Glomerular visceral epithelial cell (primary cell): Measurements from ENCODE around the gene PTPRT.

Source experiments
- DNase-seq: peaks from one replicate; pipeline ENCODE4 v3.0.0-alpha.2; 2016; ENCODE audit errors: extremely low spot score

The PTPRT gene

DNA sequence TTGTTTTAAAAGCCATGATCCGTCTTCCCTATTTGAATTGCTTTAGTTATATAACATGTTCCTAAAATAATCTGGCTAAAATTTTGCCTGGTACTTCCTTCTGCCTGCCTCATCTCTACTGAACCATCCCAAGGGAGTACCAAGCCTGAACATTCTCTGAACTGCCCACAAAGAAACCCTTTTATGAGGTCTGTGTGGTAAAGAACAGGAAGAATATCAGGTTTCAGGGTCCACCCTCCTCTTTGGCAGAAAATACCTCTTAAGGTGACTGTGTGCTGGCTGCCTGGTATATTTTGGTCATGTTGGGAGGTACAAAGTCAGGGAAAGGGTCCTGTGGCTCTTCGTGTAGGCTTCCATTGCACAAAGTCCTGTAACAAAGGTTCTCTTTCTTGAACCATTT is 997.4 kb downstream of the PTPRT start:
- DNase-seq, result no peak

DNA sequence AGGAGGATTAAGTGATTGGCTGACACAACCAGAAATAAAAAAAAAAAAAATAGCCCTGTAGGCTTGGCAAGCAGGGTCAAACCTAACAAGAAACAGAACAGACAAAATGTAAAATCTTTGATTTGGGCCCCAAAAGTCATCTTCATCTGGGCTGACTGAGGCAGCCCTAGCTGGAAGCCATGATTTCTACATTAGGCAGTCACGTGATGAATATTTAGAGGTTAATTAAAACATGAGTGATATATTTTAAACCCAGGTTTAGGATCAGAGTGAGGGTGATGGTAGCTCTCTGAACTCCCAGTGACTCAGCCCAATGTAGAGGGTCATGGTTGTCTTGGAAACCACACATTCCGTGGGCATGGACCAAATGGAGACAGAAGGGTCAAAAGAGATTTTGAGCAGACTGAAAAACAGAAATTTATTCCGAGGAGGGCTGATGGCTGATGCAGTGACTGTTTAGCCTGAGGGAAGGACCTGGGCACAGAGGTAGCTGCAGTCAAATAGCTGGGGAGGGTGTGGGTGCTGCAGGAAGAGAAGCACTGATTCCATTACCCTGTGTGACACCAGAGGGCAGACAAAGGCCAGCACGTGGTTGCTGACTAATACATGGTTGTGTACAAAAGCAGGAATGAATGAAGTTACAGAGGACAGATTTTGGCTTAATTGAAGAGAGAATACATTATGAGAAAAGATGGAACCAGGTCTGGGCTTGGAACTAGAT is 998.4 kb downstream of the PTPRT start:
- no peak for DNase-seq

DNA sequence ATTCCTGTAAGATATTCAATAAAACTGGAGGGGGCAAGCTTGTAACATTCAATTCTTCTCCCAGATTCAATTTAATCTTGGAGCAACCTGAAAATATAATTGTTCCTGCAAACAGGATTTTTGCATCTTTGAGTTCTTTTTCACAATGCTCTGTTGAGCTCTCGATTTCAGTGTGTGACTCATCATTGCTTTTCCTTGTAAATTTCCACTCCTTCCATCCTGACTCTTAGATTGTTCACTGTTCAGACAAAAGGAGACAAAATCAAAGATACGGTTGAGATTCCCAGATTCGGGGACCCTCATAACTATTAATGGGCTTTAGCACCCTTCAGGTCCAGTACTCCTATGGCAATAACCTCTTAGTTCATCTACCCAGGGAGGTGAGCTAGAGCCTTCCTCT is 999.6 kb downstream of the PTPRT start:
- DNase-seq, result no peak

DNA sequence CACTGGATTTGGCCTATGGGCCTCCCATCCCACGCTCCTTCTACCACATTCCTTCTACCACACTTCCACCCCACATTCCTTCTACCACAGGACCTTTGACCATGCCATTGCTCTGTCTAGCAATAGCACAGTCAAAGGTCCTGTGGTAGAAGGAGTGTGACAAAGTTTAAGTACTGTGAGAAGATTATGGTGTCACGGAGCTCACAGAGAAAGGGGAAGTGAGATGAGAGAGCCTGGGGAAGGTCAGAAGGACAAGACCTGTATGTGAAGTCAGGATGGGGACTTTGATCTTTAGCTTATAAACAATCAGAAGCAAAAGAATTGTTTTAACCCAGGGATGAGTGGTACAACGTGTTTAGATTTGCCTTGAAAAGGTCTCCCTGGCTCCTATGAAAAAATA is 1003.4 kb downstream of the PTPRT start:
- DNase-seq, result no peak

DNA sequence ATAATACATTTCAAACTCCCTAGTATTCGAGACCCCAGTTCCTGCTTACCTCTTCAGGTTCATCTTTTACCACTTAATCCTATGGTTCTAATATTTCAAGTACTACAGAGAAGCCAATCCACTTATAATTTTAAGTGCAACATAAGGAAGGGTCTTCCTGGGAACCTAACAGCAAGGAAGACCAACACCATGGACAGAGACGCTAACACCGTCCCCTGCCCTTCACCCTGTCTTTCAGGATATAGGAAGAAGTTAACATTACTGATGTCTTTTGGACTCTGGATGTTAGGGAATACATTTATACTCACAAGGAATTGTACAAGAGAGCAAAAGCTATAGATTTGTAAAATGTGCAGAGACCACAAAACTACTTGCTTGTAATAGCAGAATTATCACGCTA is 1006.6 kb downstream of the PTPRT start:
- no peak for DNase-seq

DNA sequence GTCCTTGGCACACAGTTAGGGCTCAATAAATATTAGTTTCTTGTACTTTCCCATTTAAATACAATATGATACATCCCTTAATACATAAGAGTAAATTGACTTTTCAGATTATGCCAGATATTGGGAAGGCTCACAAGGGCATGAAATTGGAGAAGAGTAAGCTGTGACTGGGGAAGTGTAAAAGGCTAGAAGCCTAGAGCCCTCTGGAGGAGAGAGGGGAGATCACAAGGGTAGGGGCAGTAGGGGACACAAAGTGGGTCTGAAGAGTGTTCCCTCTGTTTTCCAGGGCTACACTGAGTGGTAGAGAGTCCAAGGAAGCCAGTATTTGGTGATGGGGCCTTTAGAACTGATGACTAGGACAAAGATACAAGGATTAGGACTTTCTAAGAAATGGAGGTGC is 1008.6 kb downstream of the PTPRT start:
- no peak for DNase-seq

DNA sequence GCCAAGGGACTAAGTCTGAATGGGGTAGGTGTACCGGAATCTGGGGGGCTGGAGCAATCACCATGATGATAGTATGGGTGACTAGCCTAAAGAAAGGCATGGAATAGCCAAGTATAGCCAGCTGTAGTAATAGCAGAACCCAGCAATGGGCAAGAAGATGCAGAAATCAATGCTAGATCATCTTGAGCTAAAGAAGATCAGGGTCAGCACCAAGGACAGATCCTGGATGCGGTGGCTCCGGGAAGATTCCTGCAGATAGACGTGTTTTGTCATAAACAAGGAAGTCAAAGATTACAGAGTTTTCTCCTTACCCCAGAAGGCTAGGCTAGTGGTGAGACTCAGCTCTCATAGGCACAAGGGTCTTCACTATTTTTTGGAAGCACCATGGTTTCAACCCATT is 1009.9 kb downstream of the PTPRT start:
- DNase-seq, result no peak

DNA sequence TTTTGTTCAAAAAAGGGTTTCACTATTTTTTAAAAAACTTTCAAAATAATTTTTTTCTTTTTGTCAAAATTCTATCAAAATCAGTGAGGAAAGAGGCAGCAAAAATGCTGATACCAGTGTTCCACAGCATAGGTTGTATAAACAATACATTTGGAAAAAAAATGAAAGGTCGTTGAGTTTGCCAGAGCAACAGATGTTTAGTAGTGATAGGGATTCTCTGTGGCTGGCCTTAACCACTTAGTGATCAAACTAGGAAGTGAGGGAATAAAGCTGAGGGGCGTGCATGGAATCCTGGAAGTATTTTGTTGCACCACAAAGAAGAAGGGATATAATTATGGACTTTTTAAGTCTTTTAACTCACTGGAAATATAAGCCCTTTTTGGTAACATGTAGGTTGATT is 1016.3 kb downstream of the PTPRT start:
- no peak for DNase-seq

DNA sequence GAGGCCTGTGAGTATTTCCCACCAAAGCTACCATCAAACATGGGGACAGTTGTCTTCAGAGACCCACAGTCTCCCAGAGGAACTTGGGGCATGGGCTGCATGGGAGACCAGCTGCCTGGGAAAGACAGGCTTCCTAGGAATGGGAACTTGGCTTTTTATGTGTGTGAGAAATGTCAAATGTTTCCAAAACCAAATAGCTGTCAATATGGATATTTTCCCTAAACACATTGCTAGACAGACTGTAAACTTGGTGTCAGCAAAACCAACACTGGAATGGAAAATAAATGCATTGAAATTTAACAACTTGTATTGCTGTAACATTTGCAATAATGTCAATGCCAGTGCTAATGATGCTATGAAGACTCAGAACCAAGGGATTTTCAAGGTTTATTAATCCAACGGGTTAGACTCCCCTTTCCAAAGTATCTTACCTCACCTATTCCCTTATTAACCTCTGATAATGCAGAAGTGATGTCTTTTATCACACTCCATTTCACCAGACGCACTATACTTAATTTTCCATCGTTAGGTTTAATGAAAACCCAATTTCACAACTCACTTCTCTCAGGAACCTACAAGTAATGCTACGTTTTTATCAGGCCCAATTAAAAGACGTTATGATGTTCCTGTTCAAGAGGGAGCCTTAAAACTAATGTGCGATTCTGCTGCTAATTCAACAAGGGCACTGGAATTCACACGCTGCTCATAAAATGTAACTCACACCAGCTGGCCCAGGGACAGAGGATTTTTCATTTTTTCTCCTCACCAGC is 1025.4 kb downstream of the PTPRT start:
- no peak for DNase-seq

DNA sequence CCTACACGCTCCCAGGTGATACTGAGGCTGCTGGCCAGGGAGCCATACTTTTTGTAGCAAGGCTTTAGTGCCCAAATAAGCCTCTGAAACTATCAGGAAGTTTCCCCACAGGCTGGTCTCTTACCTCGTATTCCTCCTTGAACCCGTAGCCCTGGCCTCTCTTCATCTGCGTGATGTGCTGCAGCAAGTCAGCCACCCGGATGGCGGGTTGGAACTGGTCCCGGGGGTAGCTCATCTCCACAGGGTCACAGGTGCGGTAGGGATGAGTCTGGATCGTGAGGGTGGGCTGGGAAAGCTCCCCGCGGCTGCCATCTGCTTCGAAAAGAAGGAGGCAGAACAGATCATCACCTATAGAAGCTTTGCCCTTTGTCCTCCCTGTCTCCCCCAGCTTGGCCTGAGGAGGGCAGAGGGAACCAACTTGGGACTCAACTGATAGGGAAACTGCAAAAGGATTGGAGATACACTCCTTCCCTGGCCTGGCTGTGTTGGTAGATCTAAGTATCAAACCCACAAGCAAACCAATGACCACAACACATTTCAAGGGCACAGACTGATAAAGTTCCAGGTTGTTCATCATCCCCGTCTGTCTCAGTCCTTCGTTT is 1028.4 kb downstream of the PTPRT start:
- no peak for DNase-seq

DNA sequence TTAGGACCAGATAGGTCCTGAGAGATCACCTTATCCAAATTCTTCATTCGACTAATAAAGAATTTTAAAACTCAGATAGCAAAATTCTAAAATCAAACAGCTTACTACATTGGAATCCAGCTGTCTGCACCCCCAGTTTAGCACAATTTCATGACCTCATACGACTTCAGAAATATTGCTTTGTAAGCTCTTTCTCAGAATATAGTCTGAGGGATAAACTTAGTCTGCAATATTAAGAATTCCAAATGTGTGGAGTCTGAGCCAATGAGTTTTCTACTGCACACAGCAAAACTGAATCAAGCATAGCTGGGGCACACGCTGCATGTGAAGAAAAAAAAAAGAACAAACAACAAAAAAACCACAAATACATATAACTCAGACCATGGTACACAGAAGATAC is 1029.9 kb downstream of the PTPRT start:
- no peak for DNase-seq

DNA sequence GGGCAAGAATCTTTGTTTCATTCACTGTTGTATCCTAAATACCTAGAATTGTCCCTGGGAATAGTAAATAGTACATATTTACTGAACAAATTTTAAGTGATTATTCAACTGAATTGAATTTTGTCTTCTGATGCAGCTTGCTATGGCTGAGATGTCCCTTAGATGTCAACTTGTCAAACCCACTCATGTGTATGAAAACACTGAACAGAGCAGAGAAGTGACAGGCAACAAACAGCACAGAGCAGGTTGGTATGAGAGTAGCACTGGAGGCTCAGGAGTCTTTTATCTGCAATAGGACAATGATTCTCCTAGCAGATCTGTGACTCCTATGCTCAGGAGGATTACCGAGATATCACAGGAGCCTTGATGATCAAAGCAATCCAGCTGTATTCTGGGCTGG is 1031.4 kb downstream of the PTPRT start:
- no peak for DNase-seq

DNA sequence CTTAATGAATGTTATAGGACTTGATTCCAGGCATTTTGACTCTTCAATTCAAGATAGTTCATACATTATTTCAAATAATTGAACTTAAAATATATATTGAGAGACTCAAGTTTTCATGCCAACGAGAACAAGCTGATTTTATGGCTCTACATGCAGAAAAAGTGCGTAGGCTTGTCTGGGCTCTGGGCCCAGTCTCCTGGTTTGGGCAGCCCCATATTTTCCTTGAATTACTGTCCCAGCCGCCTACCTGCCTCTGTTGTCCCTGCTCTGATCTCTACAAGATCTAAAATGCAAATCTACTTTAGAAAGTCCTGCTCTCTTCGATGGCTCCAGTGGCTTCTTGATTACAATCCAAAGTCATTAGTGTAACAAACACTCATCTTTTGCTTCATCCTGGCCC is 1034.1 kb downstream of the PTPRT start:
- no peak for DNase-seq

DNA sequence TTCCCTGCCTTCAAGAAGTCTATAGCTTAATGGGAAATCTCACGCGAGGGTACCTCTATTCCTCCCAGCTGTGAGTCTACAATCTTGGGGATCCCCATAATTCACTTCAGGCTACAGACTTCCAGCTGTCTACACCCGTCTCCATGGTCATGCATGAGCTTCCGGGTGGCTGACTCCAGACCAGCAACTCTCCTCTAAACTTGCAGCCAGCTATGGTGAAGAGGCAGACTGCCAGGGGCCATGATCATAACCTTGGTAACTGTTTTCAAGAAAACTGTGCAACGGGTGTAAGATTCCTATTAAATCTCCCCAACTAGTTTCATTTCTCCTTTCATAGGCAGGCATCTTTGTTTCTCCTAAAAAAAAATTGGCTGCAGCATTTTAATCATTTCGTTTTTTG is 1037.1 kb downstream of the PTPRT start:
- no peak for DNase-seq

DNA sequence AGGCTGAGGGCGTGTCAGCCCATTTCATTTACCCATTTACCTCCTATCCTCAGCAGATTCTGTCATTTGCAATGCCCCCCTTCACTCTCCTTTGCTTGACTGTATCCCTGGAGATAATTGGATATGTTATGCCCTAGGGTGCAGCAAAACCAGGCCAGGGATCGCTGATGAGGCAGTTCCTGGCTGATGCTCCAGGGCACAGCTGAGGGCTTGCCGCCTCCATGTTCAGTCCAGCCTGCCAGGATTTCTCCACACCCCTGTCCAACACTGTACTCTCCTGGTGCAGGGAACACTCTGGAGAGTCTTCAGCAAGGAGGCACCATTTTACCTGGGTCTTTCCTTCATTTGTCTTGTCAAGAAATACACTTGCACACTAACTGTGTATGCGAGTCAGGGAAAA is 1039.5 kb downstream of the PTPRT start:
- DNase-seq, result no peak

DNA sequence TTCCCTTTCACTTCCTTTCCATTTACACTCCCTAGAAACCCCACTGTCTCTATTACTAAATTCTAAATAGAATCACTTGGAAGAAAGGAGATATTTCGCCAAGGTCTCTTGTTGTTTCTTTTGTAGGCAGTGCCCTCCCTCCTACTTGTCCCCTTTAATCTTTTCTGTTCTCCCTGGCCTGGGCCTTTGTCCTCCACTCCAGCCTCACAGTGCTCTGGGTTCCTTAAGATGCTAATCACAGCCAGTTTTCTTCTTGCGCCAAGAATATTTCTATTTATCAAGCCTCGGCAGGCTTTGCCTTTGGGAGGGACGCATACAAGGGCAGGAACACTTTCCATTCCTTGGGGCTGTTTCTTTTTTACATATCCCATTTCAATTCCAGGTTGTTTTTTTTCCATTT is 1051.0 kb downstream of the PTPRT start:
- no peak for DNase-seq

DNA sequence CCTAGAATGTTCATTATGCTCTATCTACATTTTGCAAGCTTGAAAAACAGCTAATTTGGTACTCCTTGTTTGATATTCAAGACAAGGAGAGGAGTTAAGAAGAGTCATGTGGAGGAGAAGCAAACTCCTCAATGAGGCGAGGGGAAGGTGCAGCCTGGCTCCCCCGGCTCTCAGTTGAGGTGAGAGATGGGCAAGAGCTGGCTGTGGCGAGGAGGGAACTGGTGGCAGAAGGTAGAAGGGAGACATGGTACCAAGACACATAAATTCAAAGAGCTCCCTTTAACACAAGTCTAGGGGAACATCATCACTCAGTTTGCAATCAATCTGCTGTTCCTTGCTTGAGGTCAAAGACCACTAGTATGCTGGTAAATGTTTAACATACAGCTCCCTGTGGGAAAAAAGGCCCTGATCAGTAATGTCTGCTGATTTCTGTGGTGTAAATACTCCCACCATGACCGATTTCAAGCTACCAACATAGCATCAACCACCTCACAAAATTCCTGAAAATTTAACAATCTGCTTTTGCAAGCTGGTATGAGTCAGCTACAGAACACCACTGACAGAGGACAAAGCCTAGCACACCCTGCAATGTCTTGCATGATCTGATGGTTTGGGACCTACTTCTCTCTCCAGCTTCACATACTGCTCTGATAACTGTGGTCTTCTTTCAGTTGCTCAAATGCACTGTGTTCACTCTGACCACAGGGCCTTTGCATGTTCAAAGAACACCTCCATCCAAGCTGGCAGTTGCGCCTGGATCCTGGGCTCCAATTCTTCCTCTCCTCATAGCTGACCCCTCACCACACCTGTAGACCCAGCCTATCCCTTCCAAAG is 1055.2 kb downstream of the PTPRT start:
- no peak for DNase-seq

DNA sequence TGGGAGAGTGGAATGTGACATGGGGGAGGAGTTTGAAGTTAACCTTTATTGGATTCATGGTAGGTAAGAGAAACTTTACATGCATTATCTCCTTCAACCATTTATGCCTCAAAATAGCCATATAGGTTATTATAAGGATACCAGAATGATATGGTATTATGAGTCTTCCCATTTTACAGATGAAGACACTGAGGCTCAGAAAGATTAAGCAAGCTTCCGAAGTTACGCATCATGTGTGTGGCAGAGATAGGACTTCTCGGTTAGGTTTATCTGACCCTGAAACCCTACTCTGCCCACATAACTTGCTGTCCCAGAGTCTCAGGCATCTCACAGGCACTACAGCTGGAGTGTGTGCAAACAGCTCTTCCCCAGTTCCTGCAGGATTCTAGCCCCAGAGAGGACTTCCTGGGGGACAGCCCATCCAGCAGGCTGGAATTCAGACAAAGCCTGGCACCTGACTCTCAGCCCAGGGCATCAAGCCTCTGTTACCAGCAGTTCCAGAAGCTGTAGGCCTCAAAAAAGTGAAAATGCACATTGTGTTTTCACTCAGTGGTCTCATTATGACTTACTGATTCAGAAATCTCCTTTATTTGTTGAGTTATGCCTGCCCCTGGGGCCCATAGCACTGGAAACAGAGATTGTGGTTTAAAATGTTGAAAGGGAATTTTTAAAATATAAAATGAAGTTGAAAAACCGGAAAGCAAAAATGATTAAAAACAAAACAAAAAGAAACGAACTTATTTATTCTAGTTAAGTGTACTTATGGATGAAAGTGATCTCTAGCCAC is 1058.7 kb downstream of the PTPRT start:
- no peak for DNase-seq

DNA sequence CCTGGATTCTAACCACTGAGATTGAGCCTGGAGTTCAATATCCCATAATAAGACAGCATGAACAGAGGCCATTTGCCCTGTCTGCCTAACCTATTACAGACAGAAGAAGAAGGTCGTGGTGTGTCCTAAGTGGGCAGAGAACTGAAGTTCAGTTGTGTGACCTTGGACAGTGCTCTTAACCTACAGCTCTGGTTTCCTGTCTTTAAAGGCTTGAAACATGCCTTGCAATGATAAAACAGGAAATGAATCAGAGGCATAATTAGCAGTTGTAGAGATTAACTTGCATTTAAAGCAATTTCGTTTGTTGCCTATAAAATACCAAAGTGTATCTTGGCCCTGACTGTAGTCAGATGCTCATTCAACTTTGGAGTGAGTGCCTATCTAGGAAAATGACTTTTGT is 1064.3 kb downstream of the PTPRT start:
- DNase-seq, result no peak

DNA sequence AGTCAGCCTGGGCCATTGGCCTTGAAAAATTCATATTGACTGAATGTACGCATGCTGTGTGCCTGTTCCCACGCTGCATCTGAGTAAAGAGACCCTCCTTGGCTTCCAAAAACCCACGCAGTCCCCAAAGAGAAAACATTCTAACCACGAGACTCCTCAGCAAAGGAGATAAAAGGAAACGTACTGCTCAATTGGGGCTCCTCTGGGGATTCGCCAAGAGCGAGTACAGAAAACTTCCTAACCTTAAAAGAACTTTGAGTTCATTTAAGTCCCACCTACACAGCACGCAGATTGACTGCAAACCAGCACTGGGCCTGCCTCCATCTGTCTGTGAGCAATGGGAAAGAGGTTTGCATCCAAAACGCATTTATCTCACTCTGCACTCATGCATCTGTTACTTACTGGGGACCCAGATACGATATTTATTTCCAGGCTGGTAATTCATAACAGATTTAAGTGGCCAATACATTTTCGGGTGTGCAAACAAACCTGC is 1065.7 kb downstream of the PTPRT start:
- no peak for DNase-seq

DNA sequence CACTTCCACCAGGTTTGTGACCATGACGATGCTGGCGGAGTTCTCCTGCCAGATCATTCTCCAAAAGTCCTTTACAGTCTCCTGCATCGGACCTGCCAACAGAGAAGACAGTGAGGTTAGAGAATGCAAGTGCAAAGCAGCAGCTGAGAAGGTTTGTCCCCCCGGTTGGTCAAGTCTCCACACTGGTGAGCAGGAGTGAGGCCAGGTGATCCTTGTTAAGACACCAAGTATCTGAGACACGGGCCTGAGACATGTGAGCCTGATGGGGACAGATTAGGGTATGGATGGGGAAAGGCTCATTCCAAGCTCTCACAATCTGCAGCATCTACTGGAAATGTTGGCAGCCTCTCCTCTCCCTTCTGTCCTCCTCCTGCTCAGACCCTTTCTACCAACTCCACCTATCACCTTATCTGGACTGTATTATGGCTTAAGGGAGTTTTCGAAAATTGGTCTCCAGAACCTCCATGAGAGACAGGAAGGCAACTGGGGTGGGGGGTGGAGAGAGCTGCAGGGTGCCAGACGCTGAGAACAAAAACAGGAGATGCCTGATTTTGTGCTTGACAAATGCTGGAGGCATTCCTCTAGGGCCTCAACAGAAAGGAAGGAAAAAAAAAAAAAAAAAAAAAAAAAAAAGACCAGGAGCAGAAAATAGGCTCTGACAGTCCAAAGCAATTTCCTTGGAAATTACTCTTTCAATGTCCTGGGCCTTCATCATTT is 1071.1 kb downstream of the PTPRT start:
- no peak for DNase-seq
